ENCODE data around the gene KDM7A.

GRCh38 chr7:140121326-140121725 is 55.5 kb downstream of the KDM7A start:
- TF ChIP-seq CTCF (IDR thresholded peaks at IDR 0.05), result no peak
- no peak for TF ChIP-seq POLR2A (IDR thresholded peaks at IDR 0.05)
